Right atrium auricular region (tissue), 2 donors: ENCODE data around the gene MAOB. TPM values are rescaled to one million over a fixed set of nuclear protein-coding genes. Genes with fewer than 3 reads are reported as not detected.

Experiments
- DNase-seq: peaks from one replicate; pipeline ENCODE4 v3.0.0-alpha.2; 2019; ENCODE audit warnings: low spot score
- H3K27ac ChIP-seq, 2 donors: fragments of 200-600 bp; sonication (generic); 1 replicate in 1 of 2; 2 replicates in 1 of 2; pipeline ENCODE4 v1.5.1; 2016 to 2019
- H3K27me3 ChIP-seq, 2 donors: fragments of 200-600 bp; sonication (generic); one replicate each; pipeline versions ENCODE4 v1.5.1 to v1.6.0; 2017 to 2019
- H3K36me3 ChIP-seq: fragments of 200-600 bp; sonication (generic); one replicate; pipeline ENCODE4 v1.5.1; 2016
- H3K4me1 ChIP-seq, 2 donors: fragments of 200-600 bp; sonication (generic); one replicate each; pipeline versions ENCODE4 v1.5.1 to v1.6.0; 2017 to 2019
- H3K4me3 ChIP-seq, 2 donors: fragments of 200-600 bp; sonication (generic); 1 replicate in 1 of 2; 2 replicates in 1 of 2; pipeline ENCODE4 v1.5.1; 2017 to 2019; ENCODE audit warnings: mild to moderate bottlenecking in 1 of 2, moderate library complexity in 1 of 2
- H3K9me3 ChIP-seq, 2 donors: fragments of 200-600 bp; sonication (generic); one replicate each; pipeline ENCODE4 v1.5.1; 2019
- total RNA-seq, 2 donors: library from RNA; depleted of rRNA; stranded (reverse); fragments of >200 nt; gene quantifications; one replicate each; pipeline ENCODE4 v1.1.0, GENCODE V29; 2016
- TF ChIP-seq, protein P1 (sequence below), 2 donors: fragments of 200-600 bp; sonication (generic); IDR thresholded peaks; one replicate each; pipeline ENCODE4 v1.5.1; 2019; ENCODE audit warnings: antibody characterized with exemption in 2 of 2

Gene MAOB
- total RNA-seq, 2 donors from 2014 or later = 21.0 to 64.3 TPM

DNA sequence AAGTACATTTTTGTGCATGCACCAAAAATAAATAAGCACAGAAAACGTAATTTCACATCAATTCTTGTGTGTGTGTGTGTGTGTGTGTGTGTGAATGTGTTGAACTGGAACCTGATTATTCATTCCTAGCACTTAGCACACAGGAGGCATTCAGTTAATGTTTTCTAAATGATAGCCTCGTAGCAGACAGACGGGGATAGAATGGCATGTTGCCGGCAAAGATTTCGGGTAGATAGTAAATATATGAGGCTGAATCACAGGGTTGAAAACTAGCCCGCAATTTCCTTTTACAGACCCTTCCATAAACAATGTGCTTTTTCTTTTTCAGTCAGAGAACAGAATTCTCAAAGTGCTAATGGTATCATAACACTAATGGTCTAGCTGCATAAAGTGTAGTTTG, 13.5 kb downstream of the MAOB start:
- Histone ChIP-seq H3K9me3 (peaks cover 0 to 10% of the 10 kb centered on the region in 2 donors), H3K4me3 (no peak overlapping the region), H3K4me1 (no peaks in the 10 kb centered on the region), H3K36me3 (no peaks in the 10 kb centered on the region), H3K27me3 (no peaks in the 10 kb centered on the region), H3K27ac (no peak overlapping the region)
- DNase-seq = no peak
- TF ChIP-seq, protein P1, sequence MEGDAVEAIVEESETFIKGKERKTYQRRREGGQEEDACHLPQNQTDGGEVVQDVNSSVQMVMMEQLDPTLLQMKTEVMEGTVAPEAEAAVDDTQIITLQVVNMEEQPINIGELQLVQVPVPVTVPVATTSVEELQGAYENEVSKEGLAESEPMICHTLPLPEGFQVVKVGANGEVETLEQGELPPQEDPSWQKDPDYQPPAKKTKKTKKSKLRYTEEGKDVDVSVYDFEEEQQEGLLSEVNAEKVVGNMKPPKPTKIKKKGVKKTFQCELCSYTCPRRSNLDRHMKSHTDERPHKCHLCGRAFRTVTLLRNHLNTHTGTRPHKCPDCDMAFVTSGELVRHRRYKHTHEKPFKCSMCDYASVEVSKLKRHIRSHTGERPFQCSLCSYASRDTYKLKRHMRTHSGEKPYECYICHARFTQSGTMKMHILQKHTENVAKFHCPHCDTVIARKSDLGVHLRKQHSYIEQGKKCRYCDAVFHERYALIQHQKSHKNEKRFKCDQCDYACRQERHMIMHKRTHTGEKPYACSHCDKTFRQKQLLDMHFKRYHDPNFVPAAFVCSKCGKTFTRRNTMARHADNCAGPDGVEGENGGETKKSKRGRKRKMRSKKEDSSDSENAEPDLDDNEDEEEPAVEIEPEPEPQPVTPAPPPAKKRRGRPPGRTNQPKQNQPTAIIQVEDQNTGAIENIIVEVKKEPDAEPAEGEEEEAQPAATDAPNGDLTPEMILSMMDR (IDR thresholded peaks at IDR 0.05) = no peak

DNA sequence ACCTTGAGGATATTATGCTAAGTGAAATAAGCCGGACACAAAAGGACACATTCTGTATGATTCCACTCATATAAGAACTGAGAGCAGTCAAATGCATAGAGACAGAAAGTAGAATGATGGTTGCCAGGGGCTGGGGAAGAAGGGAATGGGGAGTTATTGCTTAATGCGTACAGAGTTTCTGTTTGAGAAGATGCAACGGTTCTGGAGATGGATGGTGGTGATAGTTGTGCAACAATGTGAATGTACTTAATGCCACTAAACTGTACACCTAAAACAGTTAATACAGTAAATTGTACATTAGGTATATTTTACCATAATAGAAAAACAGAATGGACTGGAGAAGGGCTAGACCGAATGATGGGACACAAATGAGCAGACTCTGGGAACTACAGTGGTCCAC, 15.8 kb downstream of the MAOB start:
- H3K27ac ChIP-seq = no peak overlapping the region
- no peak overlapping the region for H3K4me3 ChIP-seq
- no peaks in the 10 kb centered on the region for H3K4me1 ChIP-seq
- no peak for DNase-seq
- TF ChIP-seq, protein P1 (IDR thresholded peaks at IDR 0.05) = no peak
- no peaks in the 10 kb centered on the region for H3K27me3 ChIP-seq
- H3K9me3 ChIP-seq = no peaks in the 10 kb centered on the region
- no peaks in the 10 kb centered on the region for H3K36me3 ChIP-seq

DNA sequence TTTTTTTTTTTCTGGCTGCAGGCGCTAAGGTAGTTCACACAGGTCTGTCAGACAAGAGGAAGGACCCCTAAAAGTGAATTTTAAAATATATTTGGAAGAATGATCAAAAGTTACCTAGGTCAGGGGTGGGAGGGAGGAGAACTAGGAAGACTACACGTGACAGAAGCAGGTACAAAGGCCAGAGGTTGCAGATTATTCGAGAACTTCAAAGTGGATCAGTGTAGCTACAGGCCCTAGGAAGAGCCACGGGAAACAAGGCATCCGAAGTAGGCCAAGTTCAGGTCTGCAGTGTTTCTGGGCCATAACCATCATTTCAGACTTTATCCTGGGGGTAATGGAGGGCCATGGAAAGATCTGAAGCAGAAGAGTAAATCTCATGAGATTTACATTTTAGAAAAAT, 16.5 kb downstream of the MAOB start:
- H3K4me3 ChIP-seq = no peak overlapping the region
- no peaks in the 10 kb centered on the region for H3K9me3 ChIP-seq
- no peaks in the 10 kb centered on the region for H3K4me1 ChIP-seq
- no peaks in the 10 kb centered on the region for H3K27me3 ChIP-seq
- no peak overlapping the region for H3K27ac ChIP-seq
- DNase-seq = no peak
- H3K36me3 ChIP-seq = no peaks in the 10 kb centered on the region
- TF ChIP-seq, protein P1 (IDR thresholded peaks at IDR 0.05) = no peak

DNA sequence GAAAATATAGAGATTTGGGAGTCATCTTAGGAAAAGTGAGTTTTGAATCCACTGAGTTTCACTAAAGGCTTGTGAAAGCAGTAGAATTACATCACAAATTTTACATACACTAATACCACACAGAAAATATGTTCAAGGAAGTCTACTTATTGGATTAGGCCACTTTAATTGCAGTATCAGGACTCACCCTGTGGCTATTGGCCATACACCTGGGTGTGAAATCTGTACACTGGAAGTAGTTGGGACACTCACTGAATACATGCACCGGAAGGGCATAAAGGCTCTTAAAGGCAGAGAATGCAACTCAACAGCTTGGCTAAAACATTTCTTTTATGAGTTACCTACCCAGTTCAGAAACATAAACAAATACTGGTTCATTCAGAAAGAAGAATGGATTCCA, 19.8 kb downstream of the MAOB start:
- no peak overlapping the region for H3K4me3 ChIP-seq

DNA sequence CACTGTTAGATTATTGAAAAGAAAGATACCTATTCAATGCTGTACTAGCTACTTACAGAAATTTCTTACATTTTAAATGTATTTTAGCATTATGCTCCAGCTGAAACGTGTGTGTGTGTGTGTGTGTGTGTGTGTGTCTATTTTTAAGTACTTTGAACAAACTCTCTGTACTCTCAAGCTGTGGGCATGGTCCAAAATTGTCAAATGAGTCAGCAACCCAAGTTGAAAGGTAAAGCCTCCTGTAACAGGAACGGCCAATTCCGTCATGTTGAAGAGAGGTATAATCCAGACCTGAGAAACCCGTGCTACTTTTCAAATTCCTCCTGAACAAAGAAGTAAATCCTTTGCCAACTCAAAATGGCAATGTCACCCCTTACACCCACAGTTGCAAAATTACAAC, 20.5 kb downstream of the MAOB start:
- Histone ChIP-seq H3K27ac (peak overlapping the region; percentile 10 to 63), H3K36me3 (no peaks in the 10 kb centered on the region), H3K9me3 (no peaks in the 10 kb centered on the region), H3K4me1 (no peaks in the 10 kb centered on the region), H3K4me3 (no peak overlapping the region), H3K27me3 (no peaks in the 10 kb centered on the region)
- DNase-seq = no peak
- TF ChIP-seq, protein P1 (IDR thresholded peaks at IDR 0.05) = no peak

More for the DNA sequence above, 19.8 kb downstream of the MAOB start:
- H3K27ac ChIP-seq = peak overlapping the region; percentile 10 to 63
- no peak for DNase-seq
- H3K9me3 ChIP-seq = no peaks in the 10 kb centered on the region
- H3K4me1 ChIP-seq = no peaks in the 10 kb centered on the region
- no peaks in the 10 kb centered on the region for H3K27me3 ChIP-seq
- TF ChIP-seq, protein P1 (IDR thresholded peaks at IDR 0.05) = no peak
- H3K36me3 ChIP-seq = no peaks in the 10 kb centered on the region

DNA sequence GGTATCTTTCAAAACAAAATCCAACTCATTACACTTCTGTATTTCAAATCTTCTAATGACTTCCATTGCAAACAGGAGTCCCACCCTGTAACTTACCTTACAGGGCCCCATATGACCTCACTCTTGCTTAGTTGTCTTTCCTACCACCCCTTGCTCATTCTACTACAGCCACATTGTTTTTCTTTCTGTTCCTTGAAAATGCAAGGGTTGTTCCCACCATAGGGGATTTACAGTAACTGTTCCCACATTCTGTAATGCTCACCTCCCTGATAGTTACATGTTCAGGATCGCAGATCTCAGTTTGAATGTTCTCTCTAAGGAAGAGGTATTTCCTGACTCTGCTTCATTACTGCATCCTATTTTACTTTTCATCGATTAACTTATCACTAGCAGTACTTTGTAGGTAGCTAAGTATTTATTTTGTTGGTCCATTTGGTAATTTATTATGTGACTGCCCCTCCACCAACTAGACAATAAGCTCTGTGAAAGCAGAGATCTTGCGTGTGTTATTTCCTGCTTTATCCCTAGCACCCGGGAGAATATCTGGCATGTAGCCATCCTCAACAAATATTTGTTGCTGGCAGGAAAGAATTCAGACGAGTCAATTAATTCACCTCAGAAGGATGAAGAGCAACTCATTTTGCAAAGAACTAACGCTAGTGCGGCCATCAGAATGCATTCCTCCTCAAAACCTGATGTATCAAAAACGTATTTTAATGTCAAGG, 21.4 kb downstream of the MAOB start:
- H3K4me1 ChIP-seq = no peaks in the 10 kb centered on the region
- TF ChIP-seq, protein P1 (IDR thresholded peaks at IDR 0.05) = no peak
- H3K27me3 ChIP-seq = no peaks in the 10 kb centered on the region
- peak overlapping the region in 1 of 2 donors; percentile 63 for H3K27ac ChIP-seq
- no peak overlapping the region for H3K4me3 ChIP-seq
- DNase-seq = no peak
- H3K9me3 ChIP-seq = no peaks in the 10 kb centered on the region
- H3K36me3 ChIP-seq = no peaks in the 10 kb centered on the region
